HG03432 (cell line): ENCODE measurements around the gene FAU.
A peak's percentile ranks its signal among the peaks of the same experiment; 100 is the strongest.

Experiments used
- ATAC-seq: cut with Tn5 transposase; IDR thresholded peaks from one replicate; pipeline ENCODE4 v1.9.1; 2021; ENCODE audit warnings: mild to moderate bottlenecking, moderate library complexity; ENCODE audit not compliant: unreplicated experiment

FAU gene

DNA sequence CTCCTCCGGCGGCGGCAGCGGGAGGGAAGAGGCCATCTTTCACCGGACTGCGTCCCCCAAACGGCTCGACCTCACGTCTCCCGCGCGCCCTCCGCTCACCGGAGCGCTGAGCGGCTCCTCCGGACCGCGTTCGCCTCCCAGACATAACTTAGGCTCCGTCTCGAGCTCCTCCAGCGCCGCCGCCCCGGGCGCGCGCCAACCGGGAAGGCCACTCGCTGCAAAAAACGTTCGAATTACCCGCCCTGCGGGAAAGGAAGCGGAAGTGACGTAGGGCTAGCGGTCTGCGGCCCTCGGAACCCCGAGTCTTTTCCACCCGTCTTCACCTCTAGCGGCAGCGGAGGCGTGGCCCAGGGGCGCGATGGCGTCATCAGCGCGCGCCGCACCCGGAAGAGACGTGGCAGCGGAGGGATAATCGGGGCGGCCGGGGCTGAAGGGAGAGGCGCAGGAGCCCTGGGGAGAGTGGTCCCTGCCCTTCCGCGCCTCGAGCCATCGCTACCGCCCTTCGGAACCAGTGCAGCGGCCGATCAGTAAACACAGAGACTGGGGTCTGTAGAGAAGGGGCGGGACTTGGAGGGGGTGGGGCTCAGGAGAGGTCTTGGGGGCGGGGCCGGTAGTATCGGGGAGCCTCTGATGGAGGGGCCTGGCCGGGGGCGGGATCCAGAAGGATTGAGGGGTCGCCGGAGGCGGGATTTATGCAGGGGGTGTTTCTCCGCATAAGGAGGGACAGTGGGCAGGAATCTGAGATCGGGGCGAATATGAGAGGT, 37.9 kb downstream of the FAU start, which contains the start of the genes CDCA5 and ZFPL1:
Gene CDCA5 (minus strand): TSS at position 207 of the 764 bp plus-strand sequence. CDS start 62 bp downstream, at position 145.
Gene ZFPL1 (plus strand): TSS at position 389 of the 764 bp plus-strand sequence. CDS start 477 bp downstream, outside the sequence.
- ATAC-seq, result peak; percentile 77

GRCh38 chr11:65083134-65083833, 38.6 kb downstream of the FAU start:
- ATAC-seq, result peak; percentile 12

- no peak for ATAC-seq
Observed at GRCh38 chr11:65078786-65079342, 43.1 kb downstream of the FAU start.

DNA sequence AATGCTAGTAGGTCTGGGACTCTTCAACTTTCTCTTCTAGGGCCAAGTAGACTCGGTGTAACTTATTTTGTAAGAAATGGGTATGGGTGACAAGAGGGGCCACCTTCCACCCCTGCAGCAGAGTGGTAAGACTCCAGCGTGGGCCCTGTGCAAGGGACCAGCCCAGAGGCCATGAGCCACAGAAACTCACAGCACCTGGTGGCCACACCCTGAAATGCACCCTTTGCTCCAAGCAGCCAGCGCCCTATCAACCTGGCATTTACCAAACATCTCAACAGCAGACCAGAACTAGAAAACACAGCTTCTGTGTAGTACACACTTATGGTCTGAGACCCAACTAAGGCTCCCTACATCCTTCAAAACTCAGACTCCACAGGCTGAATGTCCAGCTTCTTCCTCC, 43.8 kb downstream of the FAU start:
- ATAC-seq, result no peak

- no peak for ATAC-seq
Observed at GRCh38 chr11:65077451-65077850, 44.5 kb downstream of the FAU start.

DNA sequence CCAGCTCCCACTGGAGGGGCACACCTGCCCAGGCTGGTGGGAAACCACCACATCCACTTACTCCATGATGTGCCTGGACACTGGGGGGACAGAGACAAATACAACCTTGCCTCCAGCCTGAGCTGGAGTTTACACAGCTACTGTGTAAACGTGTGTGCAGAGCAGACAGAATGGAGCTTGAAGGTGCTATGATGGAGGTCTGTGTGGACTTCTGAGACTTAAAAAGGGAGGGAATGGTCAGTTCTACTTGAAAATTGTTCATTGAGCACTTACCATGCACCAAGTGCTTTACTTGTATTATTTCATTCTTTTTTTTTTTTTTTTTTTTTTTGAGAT, 49.3 kb downstream of the FAU start:
- no peak for ATAC-seq

DNA sequence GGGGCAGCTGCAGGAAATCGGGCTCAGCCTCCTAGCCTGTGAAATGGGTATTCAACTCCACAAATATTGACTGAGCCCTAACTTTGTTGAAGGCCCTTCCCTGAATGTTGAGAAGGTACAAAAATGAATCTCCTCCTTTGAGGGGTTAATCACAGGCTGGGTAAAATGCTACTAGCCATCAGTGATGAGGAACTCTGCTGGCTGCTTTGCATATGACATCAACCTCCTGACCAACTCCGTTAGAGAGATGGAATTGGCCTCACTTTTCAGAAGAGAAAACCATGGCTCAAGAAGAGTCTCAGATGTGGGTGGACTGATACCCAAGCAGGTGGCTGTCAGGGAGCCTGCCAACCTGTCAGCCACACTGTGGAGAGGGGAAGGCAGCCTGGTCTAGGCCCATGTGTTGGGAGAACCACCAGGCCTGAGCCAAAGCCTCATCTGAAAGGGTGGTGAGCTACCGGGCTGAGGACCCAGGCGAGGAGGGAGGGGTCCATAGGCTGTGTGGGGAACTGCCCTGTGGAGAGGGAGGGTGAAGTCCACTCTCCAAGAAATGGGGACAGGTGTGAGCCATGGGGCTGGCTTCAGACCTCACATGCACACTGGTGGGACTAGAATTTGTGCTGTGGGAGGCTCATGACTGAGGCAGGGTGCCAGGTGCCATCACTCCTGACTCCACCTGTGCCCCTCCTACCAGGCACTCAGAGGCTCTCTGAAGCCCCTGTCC, 49.9 kb downstream of the FAU start:
- no peak for ATAC-seq
